LNCAP (cell line): ENCODE results near the gene SMPD3.

Experiments
- TF ChIP-seq, protein P1 (sequence below): fragments of 450-650 bp; IDR thresholded peaks from 2 replicates; pipeline ENCODE4 v1.5.1; 2017; ENCODE audit warnings: mild to moderate bottlenecking

Gene SMPD3

DNA sequence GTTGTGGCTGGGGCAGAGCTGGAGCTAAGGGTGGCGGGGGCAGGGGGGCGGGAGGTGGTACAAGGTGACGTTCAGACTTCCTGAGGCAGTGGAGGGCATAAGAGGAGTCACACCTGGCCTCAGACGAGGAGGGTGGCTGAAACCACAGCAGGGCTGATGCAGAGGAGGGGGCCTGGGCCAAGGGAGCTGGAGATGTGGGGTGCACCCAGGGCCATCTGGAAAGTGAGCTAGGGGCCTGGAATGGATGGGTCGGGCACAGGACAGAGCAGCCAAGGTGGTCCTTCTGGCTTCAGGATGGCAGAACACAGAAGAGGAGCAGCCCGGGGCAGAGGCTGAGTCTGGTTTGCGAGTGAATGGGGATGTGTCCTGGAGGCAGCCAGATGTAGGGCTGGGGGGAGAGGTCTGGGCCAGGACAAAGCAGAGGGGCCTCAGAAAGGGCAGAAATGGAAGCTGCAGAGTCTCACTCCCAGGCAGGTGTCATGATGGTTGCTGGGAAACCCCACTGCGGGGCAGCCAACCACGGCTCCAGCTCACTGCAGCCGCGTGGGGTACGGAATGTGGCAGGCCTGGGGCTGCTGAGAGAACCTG, 79.9 kb downstream of the SMPD3 start:
- TF ChIP-seq, protein P1, sequence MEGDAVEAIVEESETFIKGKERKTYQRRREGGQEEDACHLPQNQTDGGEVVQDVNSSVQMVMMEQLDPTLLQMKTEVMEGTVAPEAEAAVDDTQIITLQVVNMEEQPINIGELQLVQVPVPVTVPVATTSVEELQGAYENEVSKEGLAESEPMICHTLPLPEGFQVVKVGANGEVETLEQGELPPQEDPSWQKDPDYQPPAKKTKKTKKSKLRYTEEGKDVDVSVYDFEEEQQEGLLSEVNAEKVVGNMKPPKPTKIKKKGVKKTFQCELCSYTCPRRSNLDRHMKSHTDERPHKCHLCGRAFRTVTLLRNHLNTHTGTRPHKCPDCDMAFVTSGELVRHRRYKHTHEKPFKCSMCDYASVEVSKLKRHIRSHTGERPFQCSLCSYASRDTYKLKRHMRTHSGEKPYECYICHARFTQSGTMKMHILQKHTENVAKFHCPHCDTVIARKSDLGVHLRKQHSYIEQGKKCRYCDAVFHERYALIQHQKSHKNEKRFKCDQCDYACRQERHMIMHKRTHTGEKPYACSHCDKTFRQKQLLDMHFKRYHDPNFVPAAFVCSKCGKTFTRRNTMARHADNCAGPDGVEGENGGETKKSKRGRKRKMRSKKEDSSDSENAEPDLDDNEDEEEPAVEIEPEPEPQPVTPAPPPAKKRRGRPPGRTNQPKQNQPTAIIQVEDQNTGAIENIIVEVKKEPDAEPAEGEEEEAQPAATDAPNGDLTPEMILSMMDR = no peak

DNA sequence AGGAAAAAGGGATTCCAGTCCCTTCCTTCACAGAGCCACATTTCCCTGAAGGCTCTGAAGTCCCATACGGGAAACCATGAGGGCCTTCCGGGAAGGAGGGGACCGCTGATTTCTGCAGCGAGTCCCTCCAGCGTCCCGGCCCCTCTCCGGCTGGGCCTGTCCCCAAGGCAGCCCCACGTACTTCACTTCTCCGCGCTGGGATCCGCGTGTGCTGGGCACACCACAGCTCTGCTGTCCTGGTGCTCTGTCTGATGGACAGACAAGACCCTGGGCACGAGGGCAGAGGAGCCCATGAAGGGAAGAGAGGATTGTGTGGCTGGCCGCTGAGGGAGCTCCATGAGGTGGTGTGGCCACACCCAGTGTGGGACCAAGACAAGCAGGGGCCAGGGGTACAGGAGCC, 80.4 kb downstream of the SMPD3 start:
- TF ChIP-seq, protein P1 = no peak

DNA sequence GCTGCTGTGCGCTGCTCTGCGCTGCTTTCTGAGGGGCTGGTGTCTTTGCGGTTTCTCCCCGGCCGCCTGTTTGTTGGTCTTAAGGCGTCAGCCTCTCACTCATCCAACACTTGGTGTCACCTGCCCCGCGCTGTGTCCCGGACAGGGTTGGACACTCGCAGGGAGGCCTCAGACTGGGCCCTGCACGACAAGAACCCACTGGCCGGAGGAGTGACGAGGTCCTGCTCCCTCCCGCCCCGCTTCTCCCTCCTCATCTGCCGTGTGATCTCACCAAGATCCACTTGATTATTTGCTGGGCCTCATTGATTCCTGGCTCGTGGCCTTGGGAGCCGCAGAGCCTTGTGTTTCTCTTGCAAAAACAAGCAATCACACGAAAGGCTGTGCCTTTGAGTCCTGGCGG, 80.9 kb downstream of the SMPD3 start:
- TF ChIP-seq, protein P1 = no peak

DNA sequence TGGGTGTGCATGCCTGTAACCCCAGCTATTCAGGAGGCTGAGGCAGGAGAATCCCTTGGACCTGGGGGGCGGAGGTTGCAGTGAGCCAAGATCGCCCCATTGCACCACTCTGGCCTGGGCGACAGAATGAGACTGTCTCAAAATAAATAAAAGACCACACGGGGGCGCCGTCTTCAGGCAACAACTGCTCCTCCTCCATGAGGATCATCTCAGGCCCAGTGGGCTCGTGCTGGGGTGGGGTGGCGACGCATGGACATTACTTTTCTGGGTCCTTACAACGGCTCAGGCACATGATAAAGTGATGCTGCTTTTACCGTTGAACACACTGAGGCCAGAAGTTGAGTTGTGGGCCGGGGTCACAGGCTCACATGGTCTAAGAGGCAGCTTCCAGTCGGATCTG, 81.3 kb downstream of the SMPD3 start:
- TF ChIP-seq, protein P1 = peak; percentile 55

DNA sequence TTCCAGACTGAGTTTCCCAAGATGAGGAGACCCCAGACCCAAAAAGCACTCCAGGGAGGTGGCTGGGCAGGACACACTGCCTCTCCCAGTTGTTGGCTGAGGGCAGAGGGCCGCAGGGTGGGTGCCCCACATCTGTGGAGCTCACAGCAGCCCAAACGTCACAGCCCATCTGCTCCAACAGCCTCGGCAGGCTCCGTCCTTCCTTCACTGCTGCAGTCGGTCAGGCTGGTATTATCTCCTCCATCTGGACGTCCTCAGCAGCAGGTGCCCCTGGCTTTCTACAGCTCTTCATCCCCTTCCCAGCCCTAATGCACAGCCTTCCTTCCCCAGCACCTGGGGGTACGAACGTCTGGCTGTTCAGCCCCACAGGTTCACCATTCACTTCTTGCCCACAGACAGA, 82.2 kb downstream of the SMPD3 start:
- TF ChIP-seq, protein P1 = no peak

DNA sequence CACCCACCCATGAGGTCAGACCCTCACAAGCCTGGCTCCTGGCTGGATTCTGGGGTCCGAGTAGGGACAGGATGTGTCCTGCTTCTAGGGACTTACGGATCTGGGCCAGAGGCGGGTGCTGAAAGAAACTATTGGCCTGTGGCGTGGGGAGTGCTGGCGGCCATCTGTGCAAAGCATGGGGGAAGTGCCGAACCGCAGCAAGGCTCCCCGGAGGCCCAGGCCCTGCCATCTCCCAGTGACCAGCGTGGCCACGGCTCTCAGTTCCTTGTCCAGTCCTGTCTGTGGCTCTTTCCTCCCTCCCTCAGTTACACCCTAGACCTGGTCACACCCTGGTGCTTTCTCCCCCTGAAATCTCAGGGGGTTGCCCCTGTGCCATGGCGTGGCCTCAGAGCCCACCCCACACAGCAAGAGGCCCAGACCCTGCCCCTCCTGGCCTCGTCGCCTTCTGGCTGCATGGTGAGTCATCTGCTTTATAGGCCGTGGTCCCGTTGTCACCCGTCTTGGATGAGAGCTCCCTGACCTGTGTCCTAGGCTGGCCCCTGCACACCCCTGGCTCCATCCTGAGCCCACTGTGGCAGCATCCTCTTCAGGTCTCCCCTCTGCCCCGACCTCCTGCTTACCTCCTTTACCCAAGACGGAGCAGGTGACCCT, 83.0 kb downstream of the SMPD3 start:
- TF ChIP-seq, protein P1 = no peak

DNA sequence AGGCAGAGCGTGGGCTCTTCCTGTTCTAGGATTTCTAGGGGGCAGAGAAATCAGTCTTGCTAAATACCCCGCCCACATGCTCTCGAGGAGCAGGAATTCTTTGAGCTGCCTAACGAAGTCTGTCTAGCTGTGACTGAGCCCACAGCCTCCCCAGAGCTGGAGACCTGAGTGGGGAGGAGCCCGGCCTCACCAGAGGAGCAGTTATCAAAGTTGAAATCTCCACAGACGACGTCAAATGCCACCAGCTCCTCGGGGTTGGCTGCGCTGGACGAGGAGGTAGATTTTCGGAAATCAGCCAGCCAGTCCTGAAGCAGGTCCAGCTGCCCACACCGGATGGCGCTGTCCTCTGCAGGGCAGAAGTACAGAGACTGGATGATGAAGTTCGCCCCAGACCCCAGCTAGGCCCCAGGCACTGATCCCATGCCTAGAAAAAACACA, 83.7 kb downstream of the SMPD3 start:
- TF ChIP-seq, protein P1 = no peak
